NB4 (cell line): ENCODE results near the gene BBS7.

Experiments used
- DNase-seq: peaks from one replicate; pipeline ENCODE4 v3.0.0; 2010; ENCODE audit warnings: low read depth
- H3K4me3 ChIP-seq: one replicate; pipeline ENCODE4 v1.5.1; 2011; ENCODE audit warnings: mild to moderate bottlenecking, low read depth, low read length, moderate library complexity
- CTCF ChIP-seq: IDR thresholded peaks from one replicate; pipeline ENCODE4 v1.5.1; 2012; ENCODE audit warnings: low read depth, low read length
- MAX ChIP-seq: IDR thresholded peaks from 2 replicates; pipeline ENCODE4 v1.6.1; 2011; ENCODE audit warnings: low read depth, low read length
- MYC ChIP-seq: IDR thresholded peaks from 2 replicates; pipeline ENCODE4 v1.6.1; 2011; ENCODE audit warnings: low read depth, low read length
- POLR2A ChIP-seq: IDR thresholded peaks from 2 replicates; pipeline ENCODE4 v1.6.1; 2011; ENCODE audit warnings: mild to moderate bottlenecking; ENCODE audit not compliant: insufficient read length; ENCODE audit errors: extremely low read depth

The BBS7 gene

GRCh38 chr4:121783210-121783609 is 87.1 kb downstream of the BBS7 start:
- H3K4me3 ChIP-seq = no peak overlapping the region
- TF ChIP-seq MYC (no peak), POLR2A (no peak), MAX (no peak), CTCF (no peak)
- no peak for DNase-seq

GRCh38 chr4:121778991-121779628 is 91.2 kb downstream of the BBS7 start:
- no peak overlapping the region for H3K4me3 ChIP-seq
- no peak for DNase-seq
- TF ChIP-seq CTCF = no peak
- no peak for TF ChIP-seq MAX
- no peak for TF ChIP-seq MYC
- TF ChIP-seq POLR2A = no peak

GRCh38 chr4:121777625-121778024 is 92.6 kb downstream of the BBS7 start:
- DNase-seq = no peak
- no peak overlapping the region for H3K4me3 ChIP-seq

GRCh38 chr4:121776610-121777401 is 93.5 kb downstream of the BBS7 start:
- no peak for DNase-seq
- H3K4me3 ChIP-seq = no peak overlapping the region
- TF ChIP-seq CTCF (no peak), MAX (no peak), POLR2A (no peak), MYC (no peak)

More at GRCh38 chr4:121777625-121778024, 92.6 kb downstream of the BBS7 start:
- TF ChIP-seq POLR2A = no peak
- no peak for TF ChIP-seq MYC
- TF ChIP-seq CTCF = no peak
- TF ChIP-seq MAX = no peak
